Vagina (tissue), 2 donors: ENCODE data around the gene LRP2BP.

Experiments used
- POLR2A ChIP-seq, 2 donors: fragments of 450-650 bp; IDR thresholded peaks; one replicate each; pipeline ENCODE4 v1.6.1; 2017; ENCODE audit warnings: antibody characterized with exemption in 2 of 2, mild to moderate bottlenecking in 2 of 2, moderate library complexity in 2 of 2
- POLR2AphosphoS5 ChIP-seq, 2 donors: sonication (generic); formaldehyde crosslinking; IDR thresholded peaks; one replicate each; pipeline ENCODE4 v1.9.0; 2017; ENCODE audit warnings: antibody characterized with exemption in 2 of 2, mild to moderate bottlenecking in 2 of 2, low read depth in 1 of 2; ENCODE audit not compliant: insufficient read depth in 1 of 2
- TF ChIP-seq, protein P1 (sequence below), 3 experiments: fragments of 450-650 bp in 2 of 3; fragments of 200-600 bp in 1 of 3; sonication (generic) in 1 of 3; IDR thresholded peaks; one replicate each; pipeline ENCODE4 v1.5.1; 2017 to 2019; ENCODE audit warnings: antibody characterized with exemption in 3 of 3, mild to moderate bottlenecking in 2 of 3, moderate library complexity in 2 of 3

DNA sequence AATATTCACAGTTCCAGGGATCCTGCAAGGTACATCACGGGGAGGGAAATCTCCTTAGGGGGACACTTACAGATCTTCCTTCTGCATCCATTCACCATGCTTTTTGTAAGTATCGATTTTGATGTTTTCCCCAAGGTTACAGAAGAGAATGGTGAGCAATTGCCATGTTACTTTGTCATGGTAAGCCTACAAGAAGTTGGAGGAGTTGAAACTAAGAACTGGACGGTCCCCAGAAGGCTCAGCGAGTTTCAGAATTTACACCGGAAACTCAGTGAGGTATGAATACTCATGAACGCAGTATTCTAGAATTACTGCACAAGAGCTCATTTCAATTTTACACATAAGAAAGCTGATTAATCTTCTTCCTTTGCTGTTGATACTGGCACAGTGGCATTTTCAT lies 53.9 kb downstream of the LRP2BP start:
- TF ChIP-seq POLR2A (IDR thresholded peaks at IDR 0.05), result no peak
- TF ChIP-seq, protein P1, sequence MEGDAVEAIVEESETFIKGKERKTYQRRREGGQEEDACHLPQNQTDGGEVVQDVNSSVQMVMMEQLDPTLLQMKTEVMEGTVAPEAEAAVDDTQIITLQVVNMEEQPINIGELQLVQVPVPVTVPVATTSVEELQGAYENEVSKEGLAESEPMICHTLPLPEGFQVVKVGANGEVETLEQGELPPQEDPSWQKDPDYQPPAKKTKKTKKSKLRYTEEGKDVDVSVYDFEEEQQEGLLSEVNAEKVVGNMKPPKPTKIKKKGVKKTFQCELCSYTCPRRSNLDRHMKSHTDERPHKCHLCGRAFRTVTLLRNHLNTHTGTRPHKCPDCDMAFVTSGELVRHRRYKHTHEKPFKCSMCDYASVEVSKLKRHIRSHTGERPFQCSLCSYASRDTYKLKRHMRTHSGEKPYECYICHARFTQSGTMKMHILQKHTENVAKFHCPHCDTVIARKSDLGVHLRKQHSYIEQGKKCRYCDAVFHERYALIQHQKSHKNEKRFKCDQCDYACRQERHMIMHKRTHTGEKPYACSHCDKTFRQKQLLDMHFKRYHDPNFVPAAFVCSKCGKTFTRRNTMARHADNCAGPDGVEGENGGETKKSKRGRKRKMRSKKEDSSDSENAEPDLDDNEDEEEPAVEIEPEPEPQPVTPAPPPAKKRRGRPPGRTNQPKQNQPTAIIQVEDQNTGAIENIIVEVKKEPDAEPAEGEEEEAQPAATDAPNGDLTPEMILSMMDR (IDR thresholded peaks at IDR 0.05), result no peak
- no peak for TF ChIP-seq POLR2AphosphoS5 (IDR thresholded peaks at IDR 0.05; ENCODE audit: insufficient read depth in 1 of 2, low read depth in 1 of 2)
